Measurements from ENCODE around the gene AEBP1. TPM values are rescaled to one million over a fixed set of nuclear protein-coding genes. Genes with fewer than 3 reads are reported as not detected.

The AEBP1 gene
- total RNA-seq, 1 donor from 2014 or later = 21.7 TPM

DNA sequence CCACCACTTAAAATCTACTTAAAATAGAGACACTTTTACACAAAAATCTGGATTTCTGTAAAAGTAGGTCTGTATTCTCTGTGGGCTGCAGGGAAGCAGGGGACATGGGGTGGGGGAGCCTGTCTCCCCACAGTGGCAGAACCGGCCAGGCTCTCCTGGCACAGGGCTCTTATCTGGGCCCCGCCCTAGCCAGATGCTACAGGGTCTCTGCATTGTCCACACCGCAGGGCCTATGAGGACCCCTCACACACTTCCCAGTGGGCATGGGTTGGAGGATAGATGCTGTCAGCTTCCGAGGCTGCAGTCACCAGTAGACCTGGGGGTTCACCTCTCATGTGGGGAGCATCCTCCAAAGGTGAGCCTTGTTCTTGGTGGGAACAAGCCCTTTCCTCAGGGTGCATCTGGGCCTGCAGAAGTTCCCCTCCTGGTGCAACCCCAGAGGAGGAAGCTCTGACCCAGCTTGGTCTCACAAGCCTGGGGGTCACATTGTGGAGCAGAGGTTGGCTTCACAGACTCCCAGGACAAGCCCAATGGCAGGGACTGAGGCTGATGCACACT is 52.4 kb downstream of the AEBP1 start:
- TF ChIP-seq, protein P1, sequence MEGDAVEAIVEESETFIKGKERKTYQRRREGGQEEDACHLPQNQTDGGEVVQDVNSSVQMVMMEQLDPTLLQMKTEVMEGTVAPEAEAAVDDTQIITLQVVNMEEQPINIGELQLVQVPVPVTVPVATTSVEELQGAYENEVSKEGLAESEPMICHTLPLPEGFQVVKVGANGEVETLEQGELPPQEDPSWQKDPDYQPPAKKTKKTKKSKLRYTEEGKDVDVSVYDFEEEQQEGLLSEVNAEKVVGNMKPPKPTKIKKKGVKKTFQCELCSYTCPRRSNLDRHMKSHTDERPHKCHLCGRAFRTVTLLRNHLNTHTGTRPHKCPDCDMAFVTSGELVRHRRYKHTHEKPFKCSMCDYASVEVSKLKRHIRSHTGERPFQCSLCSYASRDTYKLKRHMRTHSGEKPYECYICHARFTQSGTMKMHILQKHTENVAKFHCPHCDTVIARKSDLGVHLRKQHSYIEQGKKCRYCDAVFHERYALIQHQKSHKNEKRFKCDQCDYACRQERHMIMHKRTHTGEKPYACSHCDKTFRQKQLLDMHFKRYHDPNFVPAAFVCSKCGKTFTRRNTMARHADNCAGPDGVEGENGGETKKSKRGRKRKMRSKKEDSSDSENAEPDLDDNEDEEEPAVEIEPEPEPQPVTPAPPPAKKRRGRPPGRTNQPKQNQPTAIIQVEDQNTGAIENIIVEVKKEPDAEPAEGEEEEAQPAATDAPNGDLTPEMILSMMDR (IDR thresholded peaks at IDR 0.05) = no peak
- intact Hi-C loops (cut with micrococcal nuclease) = no loop called here
- H3K9me3 Mint-ChIP-seq = no peaks in the 10 kb centered on the region
- no peak for ATAC-seq (ENCODE audit: low read depth)
- CTCF ChIA-PET = no interaction called here
- H3K27ac Mint-ChIP-seq = no peak overlapping the region
- no peaks in the 10 kb centered on the region for H3K27me3 Mint-ChIP-seq
- peak; percentile 6 for DNase-seq
- POLR2A ChIA-PET = no interaction called here
- no peak overlapping the region for H3K4me3 Mint-ChIP-seq
- no peaks in the 10 kb centered on the region for H3K4me1 Mint-ChIP-seq
- H3K36me3 Mint-ChIP-seq (ENCODE audit: low read depth) = no peaks in the 10 kb centered on the region

DNA sequence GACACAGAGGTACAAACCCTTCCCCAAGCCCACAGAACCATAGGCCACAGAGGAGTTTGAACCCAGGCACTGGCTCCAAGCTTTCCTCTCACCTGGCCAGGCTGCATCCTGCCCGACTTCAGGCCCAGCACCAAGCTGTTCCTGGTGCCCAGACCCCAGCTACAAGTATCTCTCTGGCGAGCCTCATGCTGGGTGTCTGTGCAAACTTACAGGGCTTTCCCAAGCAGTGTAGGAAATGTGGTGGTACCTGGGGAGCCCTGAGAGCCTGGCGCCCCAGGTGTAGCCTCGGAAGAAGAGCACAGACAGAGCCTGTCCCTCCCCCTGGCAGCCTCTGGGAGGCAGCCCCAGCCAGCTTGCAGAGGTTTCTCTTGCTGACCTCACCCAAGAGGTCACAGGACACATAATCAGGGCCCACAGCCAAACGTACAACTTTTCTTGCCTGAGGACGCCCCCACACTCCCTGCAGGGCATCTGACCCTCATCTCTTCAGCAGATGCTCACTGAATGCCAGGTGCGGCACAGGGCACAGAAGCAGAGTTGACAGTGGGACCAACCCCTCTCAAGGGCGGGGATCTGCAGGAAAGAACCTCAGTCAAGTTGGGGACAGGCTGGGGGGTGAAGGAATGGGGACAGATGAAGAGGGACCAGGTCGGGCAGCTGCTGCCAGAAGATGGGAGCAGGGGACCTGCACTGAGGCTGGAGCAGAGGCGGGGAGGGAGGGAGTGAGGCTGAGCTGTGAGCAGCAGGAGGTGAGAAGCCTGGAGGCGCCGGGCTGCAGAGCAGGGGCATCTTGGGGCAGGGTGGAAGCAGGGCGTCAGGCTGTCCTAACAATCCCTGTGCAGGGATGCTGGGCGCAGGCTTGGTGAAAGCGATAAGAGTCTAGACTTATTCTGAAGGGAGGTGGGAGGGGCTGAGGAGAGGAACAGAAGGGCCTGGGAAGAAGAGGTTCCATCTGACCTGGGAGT is 53.3 kb downstream of the AEBP1 start:
- POLR2A ChIA-PET = no interaction called here
- Mint-ChIP-seq H3K36me3 (ENCODE audit: low read depth) (no peaks in the 10 kb centered on the region), H3K27me3 (no peaks in the 10 kb centered on the region), H3K9me3 (no peaks in the 10 kb centered on the region), H3K4me3 (no peak overlapping the region), H3K27ac (no peak overlapping the region), H3K4me1 (no peaks in the 10 kb centered on the region)
- intact Hi-C loops (cut with micrococcal nuclease) = no loop called here
- TF ChIP-seq, protein P1 (IDR thresholded peaks at IDR 0.05) = no peak
- DNase-seq = no peak
- ATAC-seq (ENCODE audit: low read depth) = no peak
- CTCF ChIA-PET = no interaction called here

DNA sequence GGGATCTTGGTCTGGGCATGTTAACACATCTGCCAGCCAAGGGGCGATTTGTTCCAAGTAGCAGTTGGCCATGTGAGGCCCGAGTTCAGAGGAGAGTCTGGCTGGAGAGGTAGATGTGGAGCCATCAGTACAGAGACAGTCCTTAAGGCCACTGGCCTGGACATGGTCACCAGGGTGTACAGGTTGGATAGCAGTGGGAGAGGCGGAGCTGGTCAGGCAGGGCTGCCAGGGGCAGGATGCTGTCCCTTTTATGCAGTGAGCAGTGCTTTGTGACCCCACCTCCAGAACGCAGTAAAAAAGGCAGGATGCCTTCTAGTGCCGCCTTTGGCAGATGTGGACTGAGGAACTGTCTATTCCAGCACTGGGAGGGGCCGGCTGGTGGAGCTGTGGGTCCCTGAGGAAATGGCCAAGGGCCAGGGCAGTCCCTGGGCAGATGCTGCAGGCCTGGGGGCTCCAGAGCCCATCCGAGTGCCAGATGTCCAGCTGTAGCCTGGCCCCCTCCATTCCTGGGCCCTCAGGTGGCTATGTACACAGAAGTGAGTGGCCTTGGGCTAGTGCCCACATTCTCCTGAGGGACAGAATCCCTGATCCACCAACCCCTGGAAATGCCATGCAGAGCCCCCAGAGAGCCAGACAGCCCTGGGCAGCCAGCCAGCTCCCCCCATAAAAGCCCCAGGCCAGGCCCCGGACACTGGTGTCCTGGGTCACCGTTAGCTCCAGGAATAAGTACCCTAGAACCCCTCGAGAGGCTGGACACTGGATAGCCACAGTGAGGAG is 54.1 kb downstream of the AEBP1 start:
- no peak overlapping the region for H3K27ac Mint-ChIP-seq
- H3K27me3 Mint-ChIP-seq = no peaks in the 10 kb centered on the region
- no peak for ATAC-seq (ENCODE audit: low read depth)
- POLR2A ChIA-PET = no interaction called here
- TF ChIP-seq, protein P1 (IDR thresholded peaks at IDR 0.05) = no peak
- H3K4me1 Mint-ChIP-seq = no peaks in the 10 kb centered on the region
- no peaks in the 10 kb centered on the region for H3K9me3 Mint-ChIP-seq
- DNase-seq = no peak
- intact Hi-C loops (cut with micrococcal nuclease) = no loop called here
- CTCF ChIA-PET = no interaction called here
- H3K36me3 Mint-ChIP-seq (ENCODE audit: low read depth) = no peaks in the 10 kb centered on the region
- no peak overlapping the region for H3K4me3 Mint-ChIP-seq

DNA sequence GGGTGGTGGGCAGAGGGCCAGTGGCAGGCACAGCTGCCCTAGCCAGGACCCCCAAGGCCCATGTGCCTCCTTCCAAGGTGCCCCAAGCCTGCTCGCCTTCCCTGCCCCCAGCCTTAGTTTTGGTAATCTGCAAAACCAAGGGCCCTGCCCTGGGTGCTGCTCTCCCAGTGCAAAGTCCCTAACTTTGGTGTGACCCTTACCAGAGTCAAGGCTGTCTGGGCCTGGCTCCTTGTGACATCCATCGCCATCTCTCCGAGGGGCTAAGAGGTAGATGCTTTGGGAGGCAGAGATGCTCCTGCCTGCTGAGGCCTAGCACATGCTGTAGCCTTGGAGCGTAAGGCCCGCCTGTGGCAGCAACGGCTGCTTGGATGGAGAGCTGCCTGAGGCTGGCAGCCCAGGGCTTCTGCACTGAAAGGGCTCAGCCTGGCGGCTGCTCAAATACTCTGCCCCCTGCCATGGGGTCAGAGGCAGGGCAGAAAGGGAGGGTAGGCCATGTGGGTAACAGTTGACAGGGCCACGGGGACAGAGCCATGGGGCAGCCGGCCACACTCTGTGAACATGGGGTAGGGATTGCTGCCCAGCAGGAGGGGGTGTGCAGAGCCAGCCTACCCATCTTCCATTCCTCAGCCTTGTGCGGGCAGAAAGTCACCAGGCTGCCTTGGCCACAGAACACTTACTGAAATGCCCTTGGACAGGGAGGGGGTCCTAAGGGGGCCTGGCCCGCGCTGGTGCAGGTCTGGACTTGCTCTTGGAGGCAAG is 54.9 kb downstream of the AEBP1 start:
- H3K36me3 Mint-ChIP-seq (ENCODE audit: low read depth) = no peaks in the 10 kb centered on the region

More for the DNA sequence above, 54.9 kb downstream of the AEBP1 start:
- peaks cover 2% of the 10 kb centered on the region for H3K9me3 Mint-ChIP-seq
- intact Hi-C loops (cut with micrococcal nuclease) = no loop called here
- H3K27me3 Mint-ChIP-seq = no peaks in the 10 kb centered on the region
- ChIA-PET POLR2A (no interaction called here), CTCF (no interaction called here)
- ATAC-seq (ENCODE audit: low read depth) (no peak), DNase-seq (no peak)
- no peak overlapping the region for H3K4me3 Mint-ChIP-seq
- TF ChIP-seq, protein P1 (IDR thresholded peaks at IDR 0.05) = no peak
- H3K4me1 Mint-ChIP-seq = no peaks in the 10 kb centered on the region
- no peak overlapping the region for H3K27ac Mint-ChIP-seq

Measured in activated B cell treated with CpG ODN at 0.5 μM for 24 hours (primary cell).